Nephron (organoid): Measurements from ENCODE around the gene L2HGDH.
A peak's percentile ranks its signal among the peaks of the same experiment; 100 is the strongest.

ENCODE experiments used
- H3K27ac Mint-ChIP-seq, 3 experiments: 2 replicates each; pipeline ENCODE4 v1.8.0; 2020; ENCODE audit warnings: mixed read lengths in 3 of 3, mild to moderate bottlenecking in 2 of 3, moderate library complexity in 1 of 3
- H3K27me3 Mint-ChIP-seq: 2 replicates; pipeline ENCODE4 v1.8.0; 2021; ENCODE audit warnings: low read depth, mild to moderate bottlenecking, moderate library complexity, mixed read lengths
- H3K36me3 Mint-ChIP-seq: 2 replicates; pipeline ENCODE4 v1.8.0; 2020; ENCODE audit warnings: low read depth, mixed read lengths
- H3K4me1 Mint-ChIP-seq: 2 replicates; pipeline ENCODE4 v1.8.0; 2020; ENCODE audit warnings: mixed read lengths
- H3K4me3 Mint-ChIP-seq, 3 experiments: 2 replicates each; pipeline ENCODE4 v1.8.0; 2020; ENCODE audit warnings: mild to moderate bottlenecking in 3 of 3, mixed read lengths in 3 of 3, moderate library complexity in 2 of 3
- H3K9me3 Mint-ChIP-seq: 2 replicates; pipeline ENCODE4 v1.8.0; 2020; ENCODE audit warnings: mixed read lengths
- TF ChIP-seq, protein P1 (sequence below), 3 experiments: fragments of 200-600 bp; sonication (generic); IDR thresholded peaks; one replicate each; pipeline ENCODE4 v1.5.0; 2021; ENCODE audit warnings: antibody characterized with exemption in 3 of 3; ENCODE audit not compliant: unreplicated experiment in 3 of 3

Gene L2HGDH

DNA sequence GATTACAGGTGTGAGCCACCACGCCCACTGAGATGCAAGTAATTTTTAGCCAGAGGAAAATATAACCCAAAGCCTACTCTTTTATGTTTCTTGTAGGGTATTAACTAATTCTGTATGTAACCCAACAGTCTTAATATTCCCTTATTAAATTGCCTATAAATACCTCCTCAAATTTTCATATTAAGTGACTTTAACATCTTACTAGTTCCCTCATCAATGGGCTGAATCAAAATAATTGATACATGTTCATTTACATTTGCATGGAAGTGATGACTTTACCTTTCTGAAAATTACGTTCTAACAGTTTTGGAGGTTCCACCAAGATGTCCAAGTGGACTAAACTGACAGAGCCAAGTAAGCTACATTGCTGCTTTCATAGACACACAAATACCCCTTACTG, 83.7 kb downstream of the L2HGDH start:
- peak overlapping the region in 1 of 3 experiments; percentile 57 for H3K4me3 Mint-ChIP-seq
- H3K4me1 Mint-ChIP-seq = peaks cover 63% of the 10 kb centered on the region
- peak overlapping the region in 1 of 3 experiments; percentile 92 for H3K27ac Mint-ChIP-seq
- TF ChIP-seq, protein P1, sequence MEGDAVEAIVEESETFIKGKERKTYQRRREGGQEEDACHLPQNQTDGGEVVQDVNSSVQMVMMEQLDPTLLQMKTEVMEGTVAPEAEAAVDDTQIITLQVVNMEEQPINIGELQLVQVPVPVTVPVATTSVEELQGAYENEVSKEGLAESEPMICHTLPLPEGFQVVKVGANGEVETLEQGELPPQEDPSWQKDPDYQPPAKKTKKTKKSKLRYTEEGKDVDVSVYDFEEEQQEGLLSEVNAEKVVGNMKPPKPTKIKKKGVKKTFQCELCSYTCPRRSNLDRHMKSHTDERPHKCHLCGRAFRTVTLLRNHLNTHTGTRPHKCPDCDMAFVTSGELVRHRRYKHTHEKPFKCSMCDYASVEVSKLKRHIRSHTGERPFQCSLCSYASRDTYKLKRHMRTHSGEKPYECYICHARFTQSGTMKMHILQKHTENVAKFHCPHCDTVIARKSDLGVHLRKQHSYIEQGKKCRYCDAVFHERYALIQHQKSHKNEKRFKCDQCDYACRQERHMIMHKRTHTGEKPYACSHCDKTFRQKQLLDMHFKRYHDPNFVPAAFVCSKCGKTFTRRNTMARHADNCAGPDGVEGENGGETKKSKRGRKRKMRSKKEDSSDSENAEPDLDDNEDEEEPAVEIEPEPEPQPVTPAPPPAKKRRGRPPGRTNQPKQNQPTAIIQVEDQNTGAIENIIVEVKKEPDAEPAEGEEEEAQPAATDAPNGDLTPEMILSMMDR (IDR thresholded peaks at IDR 0.05; ENCODE audit: unreplicated experiment in 3 of 3) = no peak
- no peaks in the 10 kb centered on the region for H3K27me3 Mint-ChIP-seq
- H3K9me3 Mint-ChIP-seq = no peaks in the 10 kb centered on the region
- peaks cover 15% of the 10 kb centered on the region for H3K36me3 Mint-ChIP-seq

DNA sequence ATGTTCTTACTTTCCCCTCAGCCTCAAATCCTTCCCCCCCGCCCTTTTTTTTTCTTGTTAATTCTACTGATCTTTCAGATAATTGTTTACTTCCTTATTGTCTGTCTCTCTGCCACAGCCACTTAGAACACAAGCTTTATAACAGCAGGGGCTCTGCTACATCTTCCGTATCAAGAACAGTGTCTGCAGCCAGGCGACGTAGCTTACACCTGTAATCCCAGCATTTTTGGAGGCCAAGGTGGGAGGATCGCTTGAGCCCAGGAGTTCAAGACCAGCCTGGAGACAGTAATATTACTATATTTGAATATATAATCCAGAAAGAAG, 86.1 kb downstream of the L2HGDH start:
- Mint-ChIP-seq H3K27me3 (no peaks in the 10 kb centered on the region), H3K27ac (peak overlapping the region; percentile 82 to 97 (median 92)), H3K4me3 (peak overlapping the region; percentile 42 to 62 (median 54)), H3K9me3 (no peaks in the 10 kb centered on the region), H3K4me1 (peaks cover 67% of the 10 kb centered on the region), H3K36me3 (peaks cover 25% of the 10 kb centered on the region)
- TF ChIP-seq, protein P1 (IDR thresholded peaks at IDR 0.05; ENCODE audit: unreplicated experiment in 3 of 3) = no peak

DNA sequence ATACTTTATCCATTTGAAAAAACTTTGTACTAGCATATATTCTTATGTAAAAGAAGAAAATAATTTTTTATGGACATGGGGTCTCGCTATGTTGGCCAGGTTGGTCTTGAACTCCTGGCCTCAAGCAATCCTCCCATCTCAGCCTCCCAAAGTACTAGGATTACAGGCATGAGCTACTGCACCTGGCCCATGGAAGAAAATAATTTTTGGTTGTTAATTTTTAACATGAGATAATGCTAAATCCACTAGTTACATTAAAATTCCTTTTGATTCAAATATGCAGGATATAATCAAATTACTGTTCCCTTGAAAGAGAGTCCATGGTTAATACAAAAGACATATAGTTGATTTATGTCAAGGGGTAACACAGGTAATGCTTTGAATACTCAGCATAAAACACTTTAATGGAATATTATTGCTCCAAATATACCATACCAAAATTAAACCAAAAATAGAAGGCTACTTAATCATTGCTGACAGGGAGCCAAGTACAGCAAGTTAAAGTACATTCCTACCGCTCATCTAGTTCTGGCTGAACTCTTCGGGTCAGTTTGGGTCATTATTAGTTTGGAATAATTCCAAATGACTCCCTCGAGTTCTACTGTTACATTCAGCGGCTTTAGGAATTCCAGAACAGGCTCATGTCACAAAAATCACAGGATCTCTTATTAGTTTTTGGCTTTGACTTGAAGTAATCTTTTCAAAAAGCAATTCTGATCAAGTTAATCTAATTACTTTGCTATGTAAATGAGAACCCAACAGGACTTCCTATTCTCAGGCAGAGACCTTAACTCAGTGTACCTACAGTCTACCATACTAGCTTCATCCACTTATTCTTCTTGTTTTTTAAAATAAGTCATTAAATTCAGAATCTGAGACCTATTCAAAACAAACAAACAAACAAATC, 86.7 kb downstream of the L2HGDH start:
- Mint-ChIP-seq H3K4me1 (peaks cover 71% of the 10 kb centered on the region), H3K4me3 (peak overlapping the region; percentile 42 to 62 (median 54)), H3K9me3 (no peaks in the 10 kb centered on the region), H3K27me3 (no peaks in the 10 kb centered on the region), H3K27ac (peak overlapping the region; percentile 82 to 97 (median 92)), H3K36me3 (peaks cover 28% of the 10 kb centered on the region)
- TF ChIP-seq, protein P1 (IDR thresholded peaks at IDR 0.05; ENCODE audit: unreplicated experiment in 3 of 3) = no peak

DNA sequence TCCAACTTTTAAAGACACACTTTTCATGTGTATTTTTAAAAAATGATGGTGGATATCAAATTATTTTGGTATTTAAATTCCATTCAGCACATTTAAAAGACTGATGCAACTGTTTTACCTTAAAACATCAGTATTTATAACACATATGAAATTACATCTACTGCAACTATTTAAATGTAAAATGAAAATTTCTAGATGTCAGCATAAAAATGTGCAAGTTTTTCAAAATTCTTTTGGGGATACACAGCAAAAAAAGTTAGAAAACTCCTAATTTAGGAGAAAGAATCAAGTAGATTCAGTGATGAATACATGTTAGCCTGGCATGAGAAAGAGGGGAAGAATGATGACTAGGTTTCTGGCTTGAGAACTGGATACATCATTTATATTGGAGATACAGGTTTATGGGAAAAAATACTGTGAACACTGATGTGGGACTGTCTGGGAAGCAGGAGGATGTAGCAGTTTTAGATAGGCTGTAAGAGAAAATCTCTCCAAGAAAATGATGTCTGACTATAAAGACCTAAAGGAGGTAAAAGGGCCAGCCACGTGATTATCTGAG, 89.9 kb downstream of the L2HGDH start:
- TF ChIP-seq, protein P1 (IDR thresholded peaks at IDR 0.05; ENCODE audit: unreplicated experiment in 3 of 3) = no peak
- Mint-ChIP-seq H3K36me3 (peaks cover 24% of the 10 kb centered on the region), H3K4me3 (peak overlapping the region in 1 of 3 experiments; percentile 12), H3K27me3 (no peaks in the 10 kb centered on the region), H3K9me3 (no peaks in the 10 kb centered on the region), H3K27ac (peak overlapping the region; percentile 45 to 75 (median 63)), H3K4me1 (peaks cover 59% of the 10 kb centered on the region)

DNA sequence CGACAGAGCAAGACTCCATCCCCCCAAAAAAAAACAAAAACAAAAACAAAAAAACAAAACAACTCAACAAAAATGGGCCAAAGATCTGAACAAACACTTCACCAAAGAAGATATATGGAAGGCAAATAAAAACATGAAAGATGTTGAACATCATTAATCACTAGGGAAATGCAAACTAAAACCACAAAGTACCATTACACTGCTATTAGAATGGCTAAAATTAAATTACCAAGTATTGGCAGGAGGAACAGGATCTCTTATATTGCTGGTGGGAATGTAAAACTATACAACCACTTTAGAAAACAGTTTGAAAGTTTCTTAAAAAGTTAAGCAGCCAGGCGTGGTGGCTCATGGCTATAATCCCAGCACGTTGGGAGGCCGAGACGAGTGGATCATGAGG, 93.5 kb downstream of the L2HGDH start:
- H3K27me3 Mint-ChIP-seq = no peaks in the 10 kb centered on the region
- H3K9me3 Mint-ChIP-seq = no peaks in the 10 kb centered on the region
- H3K36me3 Mint-ChIP-seq = peaks cover 26% of the 10 kb centered on the region
- no peak overlapping the region for H3K4me3 Mint-ChIP-seq
- H3K27ac Mint-ChIP-seq = no peak overlapping the region
- TF ChIP-seq, protein P1 (IDR thresholded peaks at IDR 0.05; ENCODE audit: unreplicated experiment in 3 of 3) = no peak
- peaks cover 38% of the 10 kb centered on the region for H3K4me1 Mint-ChIP-seq
